PC-3 (cell line): ENCODE measurements around the gene IGLON5. TPM values are rescaled to one million over a fixed set of nuclear protein-coding genes. Genes with fewer than 3 reads are reported as not detected.

Source experiments
- ATAC-seq: fragments of 200-7000 bp; cut with Tn5 transposase; 2 replicates; pipeline ENCODE4 v1.9.1; 2020; ENCODE audit warnings: mild to moderate bottlenecking, moderate library complexity
- BruUV-seq: library from RNA; stranded (reverse); fragments of 400-500 nt; replicated peaks from 2 replicates; lab custom pipeline; 2021; lab: Mats Ljungman, UMichigan
- CTCF ChIA-PET: fragments of 300-600 bp; sonication (Branson Sonifier 250); formaldehyde crosslinking; loops from one replicate; lab custom pipeline; 2022; ENCODE audit warnings: antibody characterized with exemption; lab: Charles Lee
- POLR2A ChIA-PET: fragments of 300-600 bp; sonication (Branson Sonifier 250); formaldehyde crosslinking; loops from one replicate; lab custom pipeline; 2022; ENCODE audit warnings: antibody characterized with exemption; ENCODE audit not compliant: unreplicated experiment; lab: Charles Lee
- DNase-seq: peaks from one replicate; pipeline ENCODE4 v3.0.0-alpha.2; 2015
- H2AFZ ChIP-seq: fragments of 300-600 bp; sonication (generic); 2 replicates; pipeline ENCODE4 v1.6.0; 2016; ENCODE audit warnings: antibody characterized with exemption, low read length
- H3F3A ChIP-seq: fragments of 300-600 bp; sonication (generic); one replicate; pipeline ENCODE4 v1.6.0; 2017; ENCODE audit warnings: antibody characterized with exemption, low read length, control low read depth, mild to moderate bottlenecking; ENCODE audit not compliant: unreplicated experiment
- H3K27ac ChIP-seq: fragments of 300-600 bp; sonication (generic); 2 replicates; pipeline ENCODE4 v1.5.1; 2016; ENCODE audit warnings: mild to moderate bottlenecking, low read length
- H3K27me3 ChIP-seq: fragments of 300-600 bp; sonication (generic); 2 replicates; pipeline ENCODE4 v1.6.1; 2016; ENCODE audit warnings: low read length, mixed read lengths
- H3K36me3 ChIP-seq: fragments of 300-600 bp; sonication (generic); 2 replicates; pipeline ENCODE4 v1.6.1; 2016; ENCODE audit warnings: low read depth, mixed run types, low read length, mixed read lengths
- H3K4me1 ChIP-seq: fragments of 300-600 bp; sonication (generic); 2 replicates; pipeline ENCODE4 v1.5.1; 2016; ENCODE audit warnings: low read length; ENCODE audit not compliant: insufficient read depth
- H3K4me2 ChIP-seq: fragments of 300-600 bp; sonication (generic); 2 replicates; pipeline ENCODE4 v1.6.0; 2016; ENCODE audit warnings: low read length
- H3K4me3 ChIP-seq: fragments of 300-600 bp; sonication (generic); 2 replicates; pipeline ENCODE4 v1.5.1; 2016; ENCODE audit warnings: mild to moderate bottlenecking, low read length, mixed read lengths
- H3K79me2 ChIP-seq: fragments of 300-600 bp; sonication (generic); 2 replicates; pipeline ENCODE4 v1.6.1; 2017; ENCODE audit warnings: low read length, mixed read lengths
- H3K9ac ChIP-seq: fragments of 300-600 bp; sonication (generic); 2 replicates; pipeline ENCODE4 v1.6.0; 2016; ENCODE audit warnings: mild to moderate bottlenecking, low read length
- H3K9me2 ChIP-seq: fragments of 300-600 bp; sonication (generic); replicated peaks from 2 replicates; pipeline ENCODE4 v1.6.1; 2016; ENCODE audit warnings: mixed run types, low read length, mixed read lengths
- H3K9me3 ChIP-seq: fragments of 300-600 bp; sonication (generic); 2 replicates; pipeline ENCODE4 v1.6.1; 2016; ENCODE audit warnings: low read length, mixed read lengths
- H4K20me1 ChIP-seq: fragments of 300-600 bp; sonication (generic); 2 replicates; pipeline ENCODE4 v1.6.1; 2016; ENCODE audit warnings: low read length, mixed read lengths
- CTCF ChIP-seq: fragments of 300-600 bp; sonication (generic); conservative IDR thresholded peaks from 2 replicates; pipeline ENCODE4 v1.5.1; 2017; ENCODE audit warnings: antibody characterized with exemption, low read depth, mild to moderate bottlenecking, low read length
- EZH2 ChIP-seq: fragments of 300-600 bp; sonication (generic); IDR thresholded peaks from one replicate; pipeline ENCODE4 v1.6.1; 2017; ENCODE audit warnings: antibody characterized with exemption, mild to moderate bottlenecking, low read length; ENCODE audit not compliant: unreplicated experiment
- EZH2phosphoT487 ChIP-seq: fragments of 300-600 bp; sonication (generic); IDR thresholded peaks from 2 replicates; pipeline ENCODE4 v1.6.1; 2018; ENCODE audit warnings: mild to moderate bottlenecking, antibody characterized with exemption, low read length, borderline replicate concordance
- intact Hi-C: fragments of 100-400 bp; cut with micrococcal nuclease; formaldehyde crosslinking; loops from 2 replicates; pipeline ENCODE4 v1.9.0; 2023
- total RNA-seq: library from RNA; depleted of rRNA; stranded (reverse); fragments of >200 nt; gene quantifications from 2 replicates; pipeline ENCODE4 v1.2.3, GENCODE V29; 2014

IGLON5 gene
- total RNA-seq, 1 experiment from 2014 or later: not detected

- no peak for TF ChIP-seq EZH2phosphoT487
- TF ChIP-seq EZH2: no peak
- TF ChIP-seq CTCF: no peak; the same call in 1 of the 2 replicates
- Histone ChIP-seq H3K79me2 (no peaks in the 10 kb centered on the region), H3K4me2 (no peak overlapping the region), H2AFZ (no peak overlapping the region), H3K9me3 (no peaks in the 10 kb centered on the region), H3K36me3 (no peaks in the 10 kb centered on the region), H3K4me3 (no peak overlapping the region), H4K20me1 (no peaks in the 10 kb centered on the region), H3F3A (no peaks in the 10 kb centered on the region), H3K9ac (no peak overlapping the region), H3K9me2 (no peaks in the 10 kb centered on the region), H3K27me3 (peaks cover 78% of the 10 kb centered on the region), H3K27ac (no peak overlapping the region), H3K4me1 (no peaks in the 10 kb centered on the region)
- DNase-seq (peak; percentile 23), ATAC-seq (peak; percentile 29; the same call in 1 of the 2 replicates)
- no TSS peak for BruUV-seq
- intact Hi-C loops: no loop called here
- CTCF ChIA-PET: interaction anchor here (0.8 kb wide), 1 partner anchor 82 kb away, joined by 6 read pairs; no protein-coding TSS in a partner anchor
- POLR2A ChIA-PET: no interaction called here
These were observed 14.9 kb upstream of the IGLON5 start for GRCh38 chr19:51296336-51297093.

- Histone ChIP-seq H3K4me3 (no peak overlapping the region), H4K20me1 (no peaks in the 10 kb centered on the region), H3K9me2 (no peaks in the 10 kb centered on the region), H3K27ac (no peak overlapping the region), H3K9me3 (no peaks in the 10 kb centered on the region), H2AFZ (no peak overlapping the region), H3K9ac (no peak overlapping the region), H3F3A (no peaks in the 10 kb centered on the region), H3K36me3 (no peaks in the 10 kb centered on the region), H3K27me3 (peaks cover 76% of the 10 kb centered on the region), H3K4me1 (no peaks in the 10 kb centered on the region), H3K4me2 (no peak overlapping the region), H3K79me2 (no peaks in the 10 kb centered on the region)
- TF ChIP-seq CTCF: no peak
- no peak for TF ChIP-seq EZH2
- intact Hi-C loops: no loop called here
- DNase-seq (no peak), ATAC-seq (no peak)
- no TSS peak for BruUV-seq
- ChIA-PET POLR2A (no interaction called here), CTCF (no interaction called here)
These were observed 14.0 kb upstream of the IGLON5 start for GRCh38 chr19:51297406-51297805.

DNA sequence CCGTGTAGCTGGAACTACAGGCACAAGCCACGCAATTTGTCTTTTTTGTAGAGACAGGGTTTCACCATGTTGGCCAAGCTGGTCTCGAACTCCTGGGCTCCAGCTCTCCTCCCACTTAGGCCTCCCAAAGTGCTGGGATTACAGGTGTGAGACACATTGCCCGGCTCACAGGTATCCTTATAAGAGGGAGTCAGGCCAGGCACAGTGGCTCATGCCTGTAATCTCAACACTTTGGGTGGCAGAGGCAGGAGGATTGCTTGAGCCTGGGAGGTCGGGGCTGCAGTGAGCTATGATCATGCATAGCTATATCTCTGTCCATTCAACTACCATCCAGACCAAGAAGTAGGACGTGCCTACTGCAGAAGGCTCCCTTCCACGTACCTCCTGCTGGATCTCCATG is 10.2 kb upstream of the IGLON5 start:
- no peak for DNase-seq
- Histone ChIP-seq H3K36me3 (no peaks in the 10 kb centered on the region), H3F3A (no peaks in the 10 kb centered on the region), H3K9ac (no peak overlapping the region), H3K79me2 (no peaks in the 10 kb centered on the region), H4K20me1 (no peaks in the 10 kb centered on the region), H3K4me3 (no peak overlapping the region), H3K9me2 (no peaks in the 10 kb centered on the region), H3K27ac (no peak overlapping the region), H3K27me3 (peaks cover 41% of the 10 kb centered on the region), H3K4me1 (no peaks in the 10 kb centered on the region), H2AFZ (no peak overlapping the region), H3K9me3 (no peaks in the 10 kb centered on the region), H3K4me2 (no peak overlapping the region)
- intact Hi-C loops: no loop called here
- TF ChIP-seq EZH2phosphoT487 (no peak), CTCF (no peak), EZH2 (no peak)
- POLR2A ChIA-PET: no interaction called here
- no peak for ATAC-seq
- CTCF ChIA-PET: no interaction called here
- BruUV-seq: no TSS peak
